ENCODE results near the gene SLC36A2.

Gene SLC36A2

GRCh38 chr5:151267491-151268260 is 79.7 kb downstream of the SLC36A2 start:
- Histone ChIP-seq H3K4me2 (ENCODE audit: low read length) (no peak overlapping the region), H3K36me3 (ENCODE audit: control insufficient read depth, insufficient read depth, low read length) (no peaks in the 10 kb centered on the region), H3K4me1 (peaks cover 20% of the 10 kb centered on the region), H3K27me3 (ENCODE audit: control insufficient read depth, insufficient read depth, low read length) (no peaks in the 10 kb centered on the region), H3K79me2 (no peaks in the 10 kb centered on the region), H2AFZ (no peak overlapping the region), H3K27ac (no peak overlapping the region), H3K4me3 (ENCODE audit: low read depth, low read length) (no peak overlapping the region), H3K9me3 (ENCODE audit: control insufficient read depth, low read length) (no peaks in the 10 kb centered on the region), H3K9ac (no peak overlapping the region)
- TF ChIP-seq, protein P1, sequence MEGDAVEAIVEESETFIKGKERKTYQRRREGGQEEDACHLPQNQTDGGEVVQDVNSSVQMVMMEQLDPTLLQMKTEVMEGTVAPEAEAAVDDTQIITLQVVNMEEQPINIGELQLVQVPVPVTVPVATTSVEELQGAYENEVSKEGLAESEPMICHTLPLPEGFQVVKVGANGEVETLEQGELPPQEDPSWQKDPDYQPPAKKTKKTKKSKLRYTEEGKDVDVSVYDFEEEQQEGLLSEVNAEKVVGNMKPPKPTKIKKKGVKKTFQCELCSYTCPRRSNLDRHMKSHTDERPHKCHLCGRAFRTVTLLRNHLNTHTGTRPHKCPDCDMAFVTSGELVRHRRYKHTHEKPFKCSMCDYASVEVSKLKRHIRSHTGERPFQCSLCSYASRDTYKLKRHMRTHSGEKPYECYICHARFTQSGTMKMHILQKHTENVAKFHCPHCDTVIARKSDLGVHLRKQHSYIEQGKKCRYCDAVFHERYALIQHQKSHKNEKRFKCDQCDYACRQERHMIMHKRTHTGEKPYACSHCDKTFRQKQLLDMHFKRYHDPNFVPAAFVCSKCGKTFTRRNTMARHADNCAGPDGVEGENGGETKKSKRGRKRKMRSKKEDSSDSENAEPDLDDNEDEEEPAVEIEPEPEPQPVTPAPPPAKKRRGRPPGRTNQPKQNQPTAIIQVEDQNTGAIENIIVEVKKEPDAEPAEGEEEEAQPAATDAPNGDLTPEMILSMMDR (IDR thresholded peaks at IDR 0.05) = no peak

Measured in parathyroid adenoma (tissue), 2 donors.